Spleen (tissue), 7 donors: ENCODE measurements around the gene KDM8.

Source experiments
- POLR2A ChIP-seq, 3 donors: fragments of 450-650 bp; IDR thresholded peaks; one replicate each; pipeline ENCODE4 v1.5.1; 2017; ENCODE audit warnings: antibody characterized with exemption in 3 of 3, mild to moderate bottlenecking in 1 of 3
- TF ChIP-seq, protein P1 (sequence below), 11 experiments: fragments of 200-600 bp in 7 of 11; fragments of 450-650 bp in 4 of 11; sonication (generic) in 4 of 11; IDR thresholded peaks in 8 of 11; conservative IDR thresholded peaks in 3 of 11; 1 replicate in 7 of 11; 2 replicates in 4 of 11; pipeline versions ENCODE4 v1.4.0 to v1.8.0; 2016 to 2021; ENCODE audit warnings: antibody characterized with exemption in 11 of 11, inconsistent platforms in 4 of 11, mild to moderate bottlenecking in 1 of 11
- donor health status: DM: no; HTN: no; CAD: no; lungs with moderate emphysema.
- donor health status: DM: no; HTN: no; CAD: no.
- donor health status: DM: no; HTN: no; CAD: no.

DNA sequence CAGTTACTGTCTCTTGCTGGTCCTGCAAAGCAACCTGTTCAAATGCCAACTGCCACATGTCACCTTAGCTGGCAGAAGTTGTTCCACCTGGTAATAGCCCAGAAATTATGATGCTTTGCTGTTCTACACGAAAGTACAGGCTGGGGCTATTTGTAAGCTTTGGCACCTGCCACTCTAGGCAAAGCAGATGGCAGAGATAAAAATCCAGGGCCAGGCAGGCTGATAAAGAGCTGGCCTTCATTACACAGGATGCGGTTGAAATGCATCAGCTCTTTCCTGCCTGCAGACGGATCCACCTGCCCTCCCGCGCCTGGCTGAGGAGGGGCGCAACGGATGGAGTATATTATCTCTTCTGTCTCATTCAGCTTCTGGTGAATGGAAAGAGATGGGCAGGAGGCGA lies 29.3 kb upstream of the KDM8 start:
- TF ChIP-seq, protein P1, sequence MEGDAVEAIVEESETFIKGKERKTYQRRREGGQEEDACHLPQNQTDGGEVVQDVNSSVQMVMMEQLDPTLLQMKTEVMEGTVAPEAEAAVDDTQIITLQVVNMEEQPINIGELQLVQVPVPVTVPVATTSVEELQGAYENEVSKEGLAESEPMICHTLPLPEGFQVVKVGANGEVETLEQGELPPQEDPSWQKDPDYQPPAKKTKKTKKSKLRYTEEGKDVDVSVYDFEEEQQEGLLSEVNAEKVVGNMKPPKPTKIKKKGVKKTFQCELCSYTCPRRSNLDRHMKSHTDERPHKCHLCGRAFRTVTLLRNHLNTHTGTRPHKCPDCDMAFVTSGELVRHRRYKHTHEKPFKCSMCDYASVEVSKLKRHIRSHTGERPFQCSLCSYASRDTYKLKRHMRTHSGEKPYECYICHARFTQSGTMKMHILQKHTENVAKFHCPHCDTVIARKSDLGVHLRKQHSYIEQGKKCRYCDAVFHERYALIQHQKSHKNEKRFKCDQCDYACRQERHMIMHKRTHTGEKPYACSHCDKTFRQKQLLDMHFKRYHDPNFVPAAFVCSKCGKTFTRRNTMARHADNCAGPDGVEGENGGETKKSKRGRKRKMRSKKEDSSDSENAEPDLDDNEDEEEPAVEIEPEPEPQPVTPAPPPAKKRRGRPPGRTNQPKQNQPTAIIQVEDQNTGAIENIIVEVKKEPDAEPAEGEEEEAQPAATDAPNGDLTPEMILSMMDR (IDR thresholded peaks at IDR 0.05 in 8 of 11, conservative IDR thresholded peaks at IDR 0.05 in 3 of 11) = peak in 2 of 11 experiments; percentile 6 to 33
- TF ChIP-seq POLR2A (IDR thresholded peaks at IDR 0.05) = no peak
